ENCODE results near the gene UBC. TPM values are rescaled to one million over a fixed set of nuclear protein-coding genes. Genes with fewer than 3 reads are reported as not detected.
A peak's percentile ranks its signal among the peaks of the same experiment; 100 is the strongest.

Gene UBC
- total and polyA plus RNA-seq, 2 donors (not counting 1 experiment from before 2014, with no cell fraction given): 953 to 4,477 TPM

- no peaks in the 10 kb centered on the region for H4K20me1 ChIP-seq (ENCODE audit: control insufficient read depth, insufficient read depth, low read length, poor library complexity, severe bottlenecking)
- DNase-seq (peak; percentile 12), ATAC-seq (ENCODE audit: low read depth) (no peak)
- no peak overlapping the region for H2AFZ ChIP-seq (ENCODE audit: insufficient read depth, low read depth, low read length, poor library complexity, severe bottlenecking)
- H3K79me2 ChIP-seq (ENCODE audit: control insufficient read depth, insufficient read depth, low read length): no peaks in the 10 kb centered on the region
- Mint-ChIP-seq H3K4me3 (peak overlapping the region; percentile 93), H3K9me3 (ENCODE audit: insufficient read depth) (no peaks in the 10 kb centered on the region), H3K4me1 (peaks cover 26% of the 10 kb centered on the region), H3K27me3 (no peaks in the 10 kb centered on the region), H3K27ac (peak overlapping the region; percentile 61)
- intact Hi-C loops (cut with micrococcal nuclease): loop anchor here (10.0 kb wide), 1 partner anchor 364 kb away; the partner anchor contains the start of gene NCOR2
- peak overlapping the region; percentile 84 for H3K9ac ChIP-seq (ENCODE audit: low read length)
- no peaks in the 10 kb centered on the region for H3K27me3 ChIP-seq (replicated peaks in 1 of 4; ENCODE audit: control extremely low read depth in 1 of 4, control insufficient read depth in 3 of 4, insufficient read depth in 4 of 4, low read length in 3 of 4)
- CTCF ChIA-PET: interaction anchor here (1.6 to 17.1 kb wide), 4 partner anchors 11 to 68 kb away, joined by 5 to 392 read pairs (median 34); partner anchors contain the start of gene UBC
- peak overlapping the region; percentile 90 for H3K4me2 ChIP-seq (replicated peaks; ENCODE audit: low read depth, low read length, poor library complexity, severe bottlenecking)
- peaks cover 12 to 21% of the 10 kb centered on the region in 2 donors for H3K4me1 ChIP-seq (ENCODE audit: control insufficient read depth in 2 of 2, insufficient read depth in 2 of 2, low read length in 2 of 2)
- WGBS (ENCODE audit: insufficient coverage): 83% methylated on average over 11 of the region's 11 CpGs
- H3K9me3 ChIP-seq (ENCODE audit: control extremely low read depth in 1 of 3, control insufficient read depth in 2 of 3, insufficient read depth in 1 of 3, low read length in 2 of 3): no peaks in the 10 kb centered on the region
- POLR2A ChIA-PET: interaction anchor here (3.3 to 6.4 kb wide), 2 partner anchors 10 to 13 kb away, joined by 32 to 74 read pairs; partner anchors contain the start of gene UBC
- H3K36me3 ChIP-seq (replicated peaks in 1 of 2; ENCODE audit: control extremely low read depth in 1 of 2, control insufficient read depth in 1 of 2, extremely low read depth in 1 of 2, insufficient read depth in 2 of 2, low read length in 1 of 2): no peaks in the 10 kb centered on the region
- H3K27ac ChIP-seq (ENCODE audit: low read length in 2 of 2): no peak overlapping the region
- peak overlapping the region in 3 of 5 experiments; percentile 69 to 90 (median 77) for H3K4me3 ChIP-seq (ENCODE audit: control extremely low read depth in 1 of 5, extremely low read depth in 1 of 5, insufficient read depth in 1 of 5, low read depth in 2 of 5, low read length in 4 of 5)
- no peak for TF ChIP-seq EZH2 (IDR thresholded peaks at IDR 0.05; ENCODE audit: borderline replicate concordance, insufficient read depth, low read depth, low read length, poor library complexity, severe bottlenecking)
Observed at GRCh38 chr12:124928912-124929530, 14.6 kb upstream of the UBC start.

GRCh38 chr12:124928095-124928911 lies 13.9 kb upstream of the UBC start:
- peak overlapping the region; percentile 99 for H3K27ac Mint-ChIP-seq
- no peaks in the 10 kb centered on the region for H3K36me3 ChIP-seq (replicated peaks in 1 of 2; ENCODE audit: control extremely low read depth in 1 of 2, control insufficient read depth in 1 of 2, extremely low read depth in 1 of 2, insufficient read depth in 2 of 2, low read length in 1 of 2)
- intact Hi-C loops (cut with micrococcal nuclease): loop anchor here (10.0 kb wide), 1 partner anchor 364 kb away; the partner anchor contains the start of gene NCOR2
- ATAC-seq (ENCODE audit: low read depth) (peak; percentile 32), DNase-seq (no peak)
- POLR2A ChIA-PET: interaction anchor here (0.9 to 6.4 kb wide), 3 partner anchors 8 to 13 kb away, joined by 3 to 74 read pairs (median 32); partner anchors contain the start of gene UBC
- no peaks in the 10 kb centered on the region for H3K27me3 Mint-ChIP-seq
- no peaks in the 10 kb centered on the region for H3K9me3 Mint-ChIP-seq (ENCODE audit: insufficient read depth)
- no peaks in the 10 kb centered on the region for H3K79me2 ChIP-seq (ENCODE audit: control insufficient read depth, insufficient read depth, low read length)
- H3K9me3 ChIP-seq (ENCODE audit: control extremely low read depth in 1 of 3, control insufficient read depth in 2 of 3, insufficient read depth in 1 of 3, low read length in 2 of 3): no peaks in the 10 kb centered on the region
- peak overlapping the region; percentile 66 for H2AFZ ChIP-seq (ENCODE audit: insufficient read depth, low read depth, low read length, poor library complexity, severe bottlenecking)
- peak overlapping the region; percentile 90 for H3K4me2 ChIP-seq (replicated peaks; ENCODE audit: low read depth, low read length, poor library complexity, severe bottlenecking)
- H3K4me1 ChIP-seq (ENCODE audit: control insufficient read depth in 2 of 2, insufficient read depth in 2 of 2, low read length in 2 of 2): peaks cover 12 to 21% of the 10 kb centered on the region in 2 donors
- no peaks in the 10 kb centered on the region for H4K20me1 ChIP-seq (ENCODE audit: control insufficient read depth, insufficient read depth, low read length, poor library complexity, severe bottlenecking)
- peak overlapping the region; percentile 93 for H3K4me3 Mint-ChIP-seq
- peaks cover 26% of the 10 kb centered on the region for H3K4me1 Mint-ChIP-seq
- 11% methylated on average over 33 of the region's 36 CpGs for WGBS (ENCODE audit: insufficient coverage)
- CTCF ChIA-PET: interaction anchor here (1.0 to 17.1 kb wide), 6 partner anchors 11 to 69 kb away, joined by 4 to 392 read pairs (median 8); partner anchors contain the start of gene UBC
- peak overlapping the region; percentile 84 for H3K9ac ChIP-seq (ENCODE audit: low read length)
- H3K4me3 ChIP-seq (ENCODE audit: control extremely low read depth in 1 of 5, extremely low read depth in 1 of 5, insufficient read depth in 1 of 5, low read depth in 2 of 5, low read length in 4 of 5): peak overlapping the region; percentile 69 to 91 (median 77)
- peak overlapping the region in 1 of 2 donors; percentile 50 for H3K27ac ChIP-seq (ENCODE audit: low read length in 2 of 2)
- H3K27me3 ChIP-seq (replicated peaks in 1 of 4; ENCODE audit: control extremely low read depth in 1 of 4, control insufficient read depth in 3 of 4, insufficient read depth in 4 of 4, low read length in 3 of 4): no peaks in the 10 kb centered on the region
- TF ChIP-seq EZH2 (IDR thresholded peaks at IDR 0.05; ENCODE audit: borderline replicate concordance, insufficient read depth, low read depth, low read length, poor library complexity, severe bottlenecking) (no peak), CTCF (IDR thresholded peaks at IDR 0.05) (no peak)
